Sigmoid colon (tissue), 7 donors: ENCODE results near the gene WT1. TPM values are rescaled to one million over a fixed set of nuclear protein-coding genes. Genes with fewer than 3 reads are reported as not detected.
"Not testable (repeated sequence)": the region's sequence is repeated elsewhere in the genome, so short reads cannot be mapped to it uniquely, and the experiment has no call there.

Experiments used
- DNase-seq: peaks from one replicate; pipeline ENCODE4 v3.0.0-alpha.2; 2019
- H3K27ac ChIP-seq, 4 donors: fragments of 200-600 bp; sonication (generic); one replicate each; pipeline ENCODE4 v1.5.1; 2016 to 2019; ENCODE audit warnings: mild to moderate bottlenecking in 1 of 4
- H3K27me3 ChIP-seq, 3 donors: fragments of 200-600 bp; sonication (generic); one replicate each; pipeline ENCODE4 v1.5.1; 2019; ENCODE audit warnings: mild to moderate bottlenecking in 1 of 3
- H3K36me3 ChIP-seq, 4 donors: fragments of 200-600 bp; sonication (generic); one replicate each; pipeline ENCODE4 v1.5.1; 2016 to 2019
- H3K4me1 ChIP-seq, 4 donors: fragments of 200-600 bp; sonication (generic); one replicate each; pipeline ENCODE4 v1.5.1; 2017 to 2019
- H3K4me3 ChIP-seq, 4 donors: fragments of 200-600 bp; sonication (generic); one replicate each; pipeline ENCODE4 v1.5.1; 2017 to 2019; ENCODE audit warnings: mild to moderate bottlenecking in 2 of 4, moderate library complexity in 1 of 4
- H3K9me3 ChIP-seq, 4 donors: fragments of 200-600 bp in 3 of 4; sonication (generic) in 3 of 4; one replicate each; pipeline versions ENCODE4 v1.5.1 to v1.6.1; 2013 to 2019
- CTCF ChIP-seq, 4 experiments: fragments of 450-650 bp in 3 of 4; fragments of 200-600 bp in 1 of 4; IDR thresholded peaks; one replicate each; pipeline ENCODE4 v1.5.1; 2016 to 2019; ENCODE audit warnings: antibody characterized with exemption in 4 of 4, mild to moderate bottlenecking in 3 of 4, moderate library complexity in 2 of 4
- EP300 ChIP-seq, 4 donors: sonication (generic); formaldehyde crosslinking; IDR thresholded peaks; one replicate each; pipeline ENCODE4 v1.6.1; 2017; ENCODE audit warnings: antibody characterized with exemption in 4 of 4
- POLR2A ChIP-seq, 2 donors: fragments of 450-650 bp; IDR thresholded peaks; one replicate each; pipeline ENCODE4 v1.6.1; 2016; ENCODE audit warnings: antibody characterized with exemption in 2 of 2, mild to moderate bottlenecking in 2 of 2, moderate library complexity in 2 of 2
- POLR2AphosphoS5 ChIP-seq, 4 donors: sonication (generic); formaldehyde crosslinking; IDR thresholded peaks; one replicate each; pipeline ENCODE4 v1.6.1; 2017; ENCODE audit warnings: antibody characterized with exemption in 4 of 4
- WGBS, 2 donors: extraction: QIAGEN DNeasy Blood & Tissue Kit; methylation state at CpG; one replicate each; pipeline ENCODE4 v1.1.7; 2013; 5-methylcytosine and 5-hydroxymethylcytosine counted together
- intact Hi-C: fragments of 100-400 bp; cut with DNase I; formaldehyde crosslinking; loops from one replicate; pipeline ENCODE4 v1.15.1; 2023
- polyA plus RNA-seq, 3 donors: library from polyadenylated mRNA; stranded (reverse); fragments of 200-250 nt; gene quantifications; one replicate each; pipeline ENCODE4 v1.2.3, GENCODE V29; 2013
- total RNA-seq, 4 donors: library from RNA; depleted of rRNA; stranded (reverse); fragments of >200 nt; gene quantifications; one replicate each; pipeline ENCODE4 v1.1.0, GENCODE V29; 2016
- donor health status: healthy with polysubstance abuse.
- donor health status: Bipolar disorder and iron deficiency.
- donor health status: healthy.

WT1 gene
- total RNA-seq = 1 to 10 TPM in 3 of 4 donors, under 1 TPM in 1; 0.81 to 1.8 (median 1.4) TPM
- 1 to 10 TPM in 1 of 3 donors, under 1 TPM in 1, not detected in 1; 0.04 to 1.2 TPM for polyA plus RNA-seq

GRCh38 chr11:32435511-32435941, at the start of gene WT1:
Gene WT1, minus strand, starts transcription at chr11:32435539.
- intact Hi-C loops = no loop called here
- Histone ChIP-seq H3K9me3 (no peaks in the 10 kb centered on the region), H3K4me3 (peak within 1 kb of the TSS; percentile 4 to 40 (median 20)), H3K4me1 (peaks cover 0 to 58% (median 50%) of the 10 kb centered on the region in 4 donors), H3K27me3 (peaks cover 52 to 100% (median 91%) of the 10 kb centered on the region in 3 donors), H3K36me3 (no peaks in the 10 kb centered on the region), H3K27ac (no peak within 1 kb of the TSS)
- TF ChIP-seq POLR2A (IDR thresholded peaks at IDR 0.05) (no peak), EP300 (IDR thresholded peaks at IDR 0.05) (no peak), POLR2AphosphoS5 (IDR thresholded peaks at IDR 0.05) (no peak)
- 1 to 2% methylated on average over 25 of the region's 25 CpGs for WGBS, 2 donors
- DNase-seq = no peak

- no peak overlapping the region for H3K4me3 ChIP-seq
- H3K36me3 ChIP-seq = no peaks in the 10 kb centered on the region
- no peak for TF ChIP-seq POLR2A (IDR thresholded peaks at IDR 0.05)
- TF ChIP-seq CTCF (IDR thresholded peaks at IDR 0.05) = no peak
- no peak for TF ChIP-seq POLR2AphosphoS5 (IDR thresholded peaks at IDR 0.05)
- no peak for TF ChIP-seq EP300 (IDR thresholded peaks at IDR 0.05)
- H3K27ac ChIP-seq = no peak overlapping the region
- intact Hi-C loops = no loop called here
- no peaks in the 10 kb centered on the region for H3K9me3 ChIP-seq
- H3K27me3 ChIP-seq = no peaks in the 10 kb centered on the region
- H3K4me1 ChIP-seq = no peaks in the 10 kb centered on the region
- no peak for DNase-seq
- WGBS, 2 donors = 80 to 84% methylated on average over 4 of the region's 4 CpGs
These were observed 44.0 kb upstream of the WT1 start for GRCh38 chr11:32479291-32479690.

- H3K4me1 ChIP-seq = no peaks in the 10 kb centered on the region
- no peak overlapping the region for H3K4me3 ChIP-seq
- intact Hi-C loops = no loop called here
- no peaks in the 10 kb centered on the region for H3K9me3 ChIP-seq
- H3K27me3 ChIP-seq = no peaks in the 10 kb centered on the region
- 25 to 57% methylated on average over 7 of the region's 7 CpGs for whole genome bisulfite sequencing, 2 donors
- no peak for DNase-seq
- TF ChIP-seq CTCF (IDR thresholded peaks at IDR 0.05) (no peak), POLR2A (IDR thresholded peaks at IDR 0.05) (no peak), EP300 (IDR thresholded peaks at IDR 0.05) (no peak), POLR2AphosphoS5 (IDR thresholded peaks at IDR 0.05) (no peak)
- no peaks in the 10 kb centered on the region for H3K36me3 ChIP-seq
- no peak overlapping the region for H3K27ac ChIP-seq
These were observed 43.0 kb upstream of the WT1 start for GRCh38 chr11:32478277-32478731.

- TF ChIP-seq CTCF (IDR thresholded peaks at IDR 0.05) = no peak
- no peak for TF ChIP-seq POLR2AphosphoS5 (IDR thresholded peaks at IDR 0.05)
- no peak for TF ChIP-seq EP300 (IDR thresholded peaks at IDR 0.05)
- TF ChIP-seq POLR2A (IDR thresholded peaks at IDR 0.05) = no peak
- intact Hi-C loops = no loop called here
- Histone ChIP-seq H3K4me3 (no peak overlapping the region), H3K9me3 (no peaks in the 10 kb centered on the region), H3K4me1 (no peaks in the 10 kb centered on the region), H3K27ac (no peak overlapping the region), H3K36me3 (no peaks in the 10 kb centered on the region), H3K27me3 (no peaks in the 10 kb centered on the region)
- no peak for DNase-seq
- WGBS, 2 donors = 82 to 85% methylated on average over 5 of the region's 5 CpGs
These were observed 38.1 kb upstream of the WT1 start for GRCh38 chr11:32473282-32473909.

- H3K4me1 ChIP-seq = no peaks in the 10 kb centered on the region
These were observed 36.9 kb upstream of the WT1 start for GRCh38 chr11:32472226-32472625.

GRCh38 chr11:32471544-32471943, 36.2 kb upstream of the WT1 start:
- H3K9me3 ChIP-seq, DNase-seq, H3K36me3 ChIP-seq, H3K4me3 ChIP-seq, H3K27me3 ChIP-seq, H3K27ac ChIP-seq, intact Hi-C loops, H3K4me1 ChIP-seq: not testable (repeated sequence)
- WGBS, 2 donors = 89 to 90% methylated on average over 4 of the region's 4 CpGs

More at GRCh38 chr11:32472226-32472625, 36.9 kb upstream of the WT1 start:
- Histone ChIP-seq H3K9me3 (no peaks in the 10 kb centered on the region), H3K27ac (no peak overlapping the region), H3K36me3 (no peaks in the 10 kb centered on the region), H3K27me3 (no peaks in the 10 kb centered on the region), H3K4me3 (no peak overlapping the region)
- 72 to 78% methylated on average over 4 of the region's 4 CpGs for WGBS, 2 donors
- no peak for DNase-seq
- TF ChIP-seq POLR2AphosphoS5 (IDR thresholded peaks at IDR 0.05) (no peak), EP300 (IDR thresholded peaks at IDR 0.05) (no peak), POLR2A (IDR thresholded peaks at IDR 0.05) (no peak), CTCF (IDR thresholded peaks at IDR 0.05) (no peak)
- intact Hi-C loops = no loop called here
